KOPT-K1 (cell line): ENCODE measurements around the gene PHC2.

ENCODE experiments used
- H3K27ac ChIP-seq: fragments of 200-600 bp; sonication (generic); 2 replicates; pipeline ENCODE4 v1.5.1; 2016; ENCODE audit warnings: antibody characterized with exemption, mild to moderate bottlenecking, low read depth, low read length; ENCODE audit not compliant: poor library complexity, severe bottlenecking
- H3K36me3 ChIP-seq: fragments of 200-600 bp; sonication (generic); 2 replicates; pipeline ENCODE4 v1.5.1; 2017; ENCODE audit warnings: antibody characterized with exemption, mild to moderate bottlenecking, low read length, moderate library complexity; ENCODE audit not compliant: insufficient read depth
- H3K9me3 ChIP-seq: fragments of 200-600 bp; sonication (generic); 2 replicates; pipeline ENCODE4 v1.5.1; 2017; ENCODE audit warnings: antibody characterized with exemption, low read length, mild to moderate bottlenecking; ENCODE audit not compliant: insufficient read depth, poor library complexity, severe bottlenecking

Gene PHC2

DNA sequence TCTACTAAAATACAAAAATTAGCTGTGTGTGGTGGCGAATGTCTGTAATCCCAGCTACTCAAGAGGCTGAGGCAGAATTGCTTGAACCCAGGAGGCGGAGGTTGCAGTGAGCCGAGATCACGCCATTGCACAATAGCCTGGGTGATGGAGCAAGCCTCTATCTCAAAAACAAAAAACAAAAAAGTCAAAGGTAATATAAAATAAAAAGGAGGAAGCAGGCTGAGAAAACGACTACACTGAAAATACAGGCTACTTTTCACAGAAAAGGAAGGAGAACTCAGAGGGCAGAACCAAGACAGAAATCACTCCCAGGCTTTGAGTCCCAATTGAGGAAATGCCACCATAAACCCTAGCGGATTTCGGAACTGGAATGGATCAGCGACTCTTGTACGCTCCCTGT lies 104.1 kb downstream of the PHC2 start:
- no peak overlapping the region for H3K27ac ChIP-seq
- no peaks in the 10 kb centered on the region for H3K9me3 ChIP-seq
- H3K36me3 ChIP-seq: peaks cover 99% of the 10 kb centered on the region

DNA sequence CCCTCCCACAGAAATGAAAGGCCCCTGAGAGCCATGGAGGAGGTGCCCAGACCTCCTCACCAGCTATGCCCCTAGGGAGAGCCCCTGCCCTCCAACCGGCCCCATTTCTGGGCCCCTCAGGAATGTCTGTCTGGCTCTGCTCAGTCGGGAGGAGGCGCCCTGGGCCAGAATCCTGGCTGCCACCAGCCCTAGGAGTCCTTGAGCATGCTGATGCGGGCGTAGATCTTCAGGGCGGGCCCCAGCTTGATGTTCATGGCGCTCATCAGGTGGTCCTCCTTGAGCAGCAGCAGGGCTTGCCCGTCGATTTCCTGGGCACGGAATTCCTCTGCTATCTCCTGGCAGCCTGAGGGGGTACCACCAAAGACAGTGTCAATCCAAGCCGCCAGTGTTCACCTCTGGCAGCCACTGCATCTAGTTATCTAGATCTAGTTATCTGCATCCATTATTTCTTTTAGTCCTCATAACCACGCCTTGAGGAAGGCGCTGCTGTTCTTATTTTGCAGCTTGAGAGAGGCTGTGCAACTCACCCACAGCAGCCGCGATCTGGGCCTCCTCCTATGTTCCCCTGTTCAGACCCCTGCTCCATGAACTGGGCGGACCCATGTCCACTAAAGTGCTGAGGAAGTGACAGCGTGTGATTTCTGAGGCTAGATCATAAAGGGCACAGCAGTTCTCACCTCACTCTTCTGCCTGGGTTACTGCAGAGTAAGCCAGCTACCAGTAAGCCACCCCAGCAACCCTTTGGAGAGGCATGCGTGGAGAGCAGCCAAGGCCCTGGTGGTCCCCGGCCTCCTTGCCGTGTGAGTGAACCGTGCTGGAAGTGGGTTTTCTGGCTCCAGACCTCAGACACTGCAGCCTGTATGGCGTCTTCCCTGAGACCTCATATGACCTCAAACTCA lies 106.0 kb downstream of the PHC2 start:
- Histone ChIP-seq H3K36me3 (peaks cover 86% of the 10 kb centered on the region), H3K9me3 (no peaks in the 10 kb centered on the region), H3K27ac (no peak overlapping the region)

DNA sequence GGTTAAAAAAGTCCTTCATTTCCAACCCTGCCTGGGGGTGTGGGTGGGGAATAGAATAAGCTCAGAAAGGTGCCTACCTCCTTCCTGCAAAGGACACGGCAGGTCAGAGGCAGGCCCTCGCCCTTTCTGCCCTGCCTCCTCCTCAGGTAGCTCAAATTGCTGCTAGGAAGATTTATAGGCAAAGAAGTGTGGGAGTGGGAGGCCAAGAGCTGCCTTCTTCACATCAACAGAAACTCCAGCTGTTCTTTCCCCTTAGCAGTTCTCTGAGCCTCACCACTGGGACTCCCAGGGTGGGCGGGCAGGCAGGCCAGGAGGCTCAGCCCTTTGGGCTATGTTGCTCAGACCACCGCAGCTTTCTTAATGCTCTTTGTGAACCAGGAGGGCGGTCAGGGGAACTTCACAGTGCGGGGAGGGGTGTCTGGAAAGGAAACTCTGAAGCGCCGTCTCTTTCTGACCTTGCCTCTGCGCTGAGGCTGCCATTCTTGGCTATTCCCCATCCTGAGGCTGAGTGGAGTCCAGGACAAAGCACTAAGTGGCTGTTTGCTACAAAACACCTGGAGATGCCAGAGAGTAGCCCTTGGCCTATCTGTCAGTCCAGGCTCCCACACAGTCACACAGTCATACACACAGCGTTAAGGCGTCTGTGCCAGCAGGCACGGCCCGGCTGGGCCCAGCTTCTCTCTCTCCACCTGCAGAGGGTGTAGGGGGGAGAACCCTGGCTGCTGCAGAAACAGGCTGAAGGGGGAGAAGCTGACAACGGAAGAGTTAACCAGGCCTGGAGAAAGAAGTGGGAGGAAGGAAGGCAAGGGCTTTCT lies 107.0 kb downstream of the PHC2 start:
- Histone ChIP-seq H3K9me3 (no peaks in the 10 kb centered on the region), H3K36me3 (peaks cover 75% of the 10 kb centered on the region), H3K27ac (no peak overlapping the region)

GRCh38 chr1:33322870-33323585 lies 107.9 kb downstream of the PHC2 start:
- no peaks in the 10 kb centered on the region for H3K9me3 ChIP-seq
- peaks cover 67% of the 10 kb centered on the region for H3K36me3 ChIP-seq
- no peak overlapping the region for H3K27ac ChIP-seq

GRCh38 chr1:33322109-33322508 lies 108.8 kb downstream of the PHC2 start:
- Histone ChIP-seq H3K36me3 (peaks cover 58% of the 10 kb centered on the region), H3K27ac (no peak overlapping the region), H3K9me3 (no peaks in the 10 kb centered on the region)

GRCh38 chr1:33321178-33321577 lies 109.7 kb downstream of the PHC2 start:
- H3K9me3 ChIP-seq: no peaks in the 10 kb centered on the region
- H3K27ac ChIP-seq: no peak overlapping the region
- H3K36me3 ChIP-seq: peaks cover 48% of the 10 kb centered on the region

GRCh38 chr1:33320619-33321165 lies 110.2 kb downstream of the PHC2 start, which contains the start of gene A3GALT2:
Gene A3GALT2, minus strand, starts transcription at chr1:33321098. Its CDS starts 0 bp downstream, at chr1:33321098.
- no peaks in the 10 kb centered on the region for H3K9me3 ChIP-seq
- peaks cover 43% of the 10 kb centered on the region for H3K36me3 ChIP-seq
- H3K27ac ChIP-seq: no peak within 1 kb of the TSS

DNA sequence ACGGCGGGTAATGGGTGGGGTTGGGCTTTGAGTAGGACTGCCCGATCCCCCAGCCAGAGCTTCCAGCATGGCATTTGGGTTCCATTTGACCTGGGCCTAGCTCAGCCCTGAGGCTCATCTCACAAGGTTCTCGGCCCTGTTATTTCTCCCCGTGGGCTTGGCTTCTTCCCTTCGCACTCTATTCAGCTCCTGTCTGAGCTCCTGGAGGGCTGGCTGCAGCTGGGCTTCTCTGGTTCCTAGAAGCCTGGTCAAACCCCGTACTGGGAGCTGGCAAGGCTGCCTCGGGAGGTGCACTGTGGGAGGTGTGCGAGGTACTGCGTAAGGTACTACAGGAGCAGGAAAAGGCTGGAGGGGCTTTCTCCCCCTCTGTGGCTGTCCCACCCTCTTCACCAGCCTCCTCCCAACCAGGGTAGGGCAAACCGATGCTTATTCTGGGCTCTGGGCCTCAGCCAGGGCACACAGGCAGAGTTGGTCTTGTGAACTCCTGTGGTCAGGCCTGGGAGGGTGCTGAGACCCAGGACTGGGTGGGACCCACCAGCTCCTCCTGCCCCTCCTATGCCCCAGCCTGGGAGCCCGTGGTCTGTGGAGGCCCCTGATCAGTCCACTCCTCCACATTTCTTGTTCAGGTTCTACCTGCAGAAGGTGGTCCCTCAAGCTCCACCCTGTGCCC lies 110.8 kb downstream of the PHC2 start:
- Histone ChIP-seq H3K36me3 (peaks cover 37% of the 10 kb centered on the region), H3K9me3 (no peaks in the 10 kb centered on the region), H3K27ac (no peak overlapping the region)

DNA sequence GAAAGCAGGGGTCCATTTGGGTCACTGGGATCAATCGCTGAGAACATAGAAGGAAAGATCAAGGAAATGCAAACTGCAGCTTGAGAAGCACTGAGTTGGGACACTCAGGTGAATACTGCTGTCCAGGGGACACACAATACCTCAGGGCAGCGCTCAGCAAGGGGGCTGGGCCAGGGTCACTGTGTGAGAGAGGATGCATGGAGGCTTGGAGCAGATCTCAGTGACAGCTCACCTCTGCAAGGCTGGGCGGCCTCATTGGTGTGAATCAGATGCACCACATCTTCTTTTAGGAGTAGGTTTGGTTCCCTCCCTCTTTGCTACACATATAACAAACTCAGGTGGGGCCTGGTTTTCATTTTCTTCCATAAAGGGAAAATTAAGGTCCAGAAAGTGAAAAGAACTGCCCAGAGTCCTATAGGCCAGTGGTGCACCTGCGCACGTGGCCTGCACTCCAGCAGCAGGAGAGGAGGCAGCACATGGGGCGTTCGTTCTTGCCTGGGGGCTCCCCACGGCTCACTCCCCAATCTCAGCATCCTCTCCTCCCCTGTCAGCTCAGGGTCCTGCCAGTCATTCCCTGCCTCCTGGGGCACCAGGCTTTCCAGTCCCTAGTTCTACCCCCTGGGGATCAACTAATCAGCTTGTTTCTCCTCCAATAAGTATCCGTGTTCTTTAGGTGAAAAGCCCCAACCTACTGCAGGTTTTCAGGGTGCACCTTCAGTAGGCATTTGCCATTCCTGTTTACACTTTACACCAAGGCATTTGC lies 111.5 kb downstream of the PHC2 start:
- no peak overlapping the region for H3K27ac ChIP-seq
- H3K9me3 ChIP-seq: no peaks in the 10 kb centered on the region
- H3K36me3 ChIP-seq: peaks cover 30% of the 10 kb centered on the region

- Histone ChIP-seq H3K27ac (no peak overlapping the region), H3K9me3 (no peaks in the 10 kb centered on the region), H3K36me3 (peaks cover 16% of the 10 kb centered on the region)
Observed at GRCh38 chr1:33317946-33318345, 112.9 kb downstream of the PHC2 start.

DNA sequence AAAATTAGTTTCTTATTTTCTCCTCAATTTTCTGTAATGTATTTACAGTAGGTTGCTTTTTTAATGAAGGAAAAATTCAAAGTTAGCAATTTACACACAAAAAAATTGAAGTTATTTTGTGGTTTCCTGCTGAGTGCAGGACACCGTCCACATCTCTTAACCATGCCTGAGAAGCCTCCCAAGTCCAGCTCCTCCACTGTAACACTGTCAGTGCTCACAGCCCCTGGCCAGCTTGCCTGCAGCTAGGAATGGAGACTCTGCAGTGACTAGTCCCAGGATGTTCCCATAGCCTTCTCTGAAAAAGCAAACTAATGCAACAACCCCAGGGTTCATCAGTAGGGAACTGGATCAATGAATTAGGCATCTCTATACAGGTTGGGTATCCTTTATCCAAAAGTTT lies 113.5 kb downstream of the PHC2 start:
- 0 out of 2 replicates have a peak, but pooled peaks cover 11% of the 10 kb centered on the region for H3K36me3 ChIP-seq
- H3K9me3 ChIP-seq: no peaks in the 10 kb centered on the region
- no peak overlapping the region for H3K27ac ChIP-seq

DNA sequence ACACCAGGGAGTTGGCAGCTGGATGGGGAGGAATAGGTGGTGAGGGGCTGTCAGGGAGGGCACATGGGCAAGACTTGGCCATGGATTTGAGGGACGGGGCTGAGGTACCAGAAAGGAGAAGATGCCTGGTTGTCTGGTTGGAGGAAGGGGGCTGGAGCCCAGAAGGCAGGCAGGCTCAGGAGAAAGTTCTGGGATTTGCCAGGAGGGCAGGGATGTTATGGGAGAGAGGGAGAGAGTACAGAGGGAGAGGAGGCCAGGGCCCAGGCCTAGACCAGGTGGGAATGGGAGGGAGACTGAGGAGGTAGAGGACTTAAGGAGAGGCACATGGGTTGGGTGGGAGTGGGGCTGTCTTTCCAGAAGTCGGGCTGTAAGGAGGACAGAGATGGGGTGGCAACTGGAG lies 114.3 kb downstream of the PHC2 start:
- no peak overlapping the region for H3K27ac ChIP-seq
- no peaks in the 10 kb centered on the region for H3K9me3 ChIP-seq
- 0 out of 2 replicates have a peak, but pooled peaks cover 4% of the 10 kb centered on the region for H3K36me3 ChIP-seq

DNA sequence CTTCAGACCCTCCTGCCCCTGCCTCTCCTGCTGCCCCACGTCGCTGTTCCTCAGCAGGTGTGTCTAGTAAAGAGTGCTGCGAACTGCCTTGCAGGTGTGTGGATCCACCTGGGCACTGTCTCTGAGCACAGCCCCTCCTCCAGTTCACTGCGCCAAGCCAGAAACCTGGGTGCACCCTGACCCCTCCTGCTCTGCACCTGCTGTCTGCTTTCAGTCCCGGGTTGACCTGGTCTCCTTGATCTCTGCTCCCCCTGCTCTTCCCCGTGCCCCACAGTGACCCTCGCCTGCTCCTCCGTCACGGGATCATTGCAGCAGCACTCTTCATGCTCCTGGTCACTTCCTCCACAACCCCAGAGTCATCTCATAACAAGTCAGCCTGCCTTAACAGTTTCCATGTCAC lies 116.5 kb downstream of the PHC2 start:
- Histone ChIP-seq H3K27ac (no peak overlapping the region), H3K9me3 (no peaks in the 10 kb centered on the region), H3K36me3 (no peaks in the 10 kb centered on the region)

DNA sequence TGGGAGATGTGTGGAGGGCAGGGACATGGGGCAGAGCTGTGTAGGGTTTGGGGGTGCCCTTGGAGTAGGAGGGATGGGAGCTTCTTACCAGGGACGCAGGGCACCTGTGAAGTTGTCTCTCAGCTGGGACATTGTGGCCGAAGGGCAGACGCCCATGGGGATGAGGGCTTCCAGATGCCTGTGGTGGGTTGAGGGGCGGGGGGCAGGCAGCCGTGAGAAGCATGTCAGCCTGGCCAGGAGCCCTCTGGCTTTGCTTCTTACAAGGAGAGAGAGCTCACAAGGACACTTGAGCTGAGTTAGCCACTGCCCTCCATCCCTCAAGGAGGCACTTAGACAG lies 118.5 kb downstream of the PHC2 start:
- no peaks in the 10 kb centered on the region for H3K36me3 ChIP-seq
- H3K9me3 ChIP-seq: no peaks in the 10 kb centered on the region
- no peak overlapping the region for H3K27ac ChIP-seq
